ENCODE results near the gene BAHCC1.

Gene BAHCC1

GRCh38 chr17:81427173-81428120 lies 32.2 kb downstream of the BAHCC1 start:
- no peak for DNase-seq (ENCODE audit: low spot score)

DNA sequence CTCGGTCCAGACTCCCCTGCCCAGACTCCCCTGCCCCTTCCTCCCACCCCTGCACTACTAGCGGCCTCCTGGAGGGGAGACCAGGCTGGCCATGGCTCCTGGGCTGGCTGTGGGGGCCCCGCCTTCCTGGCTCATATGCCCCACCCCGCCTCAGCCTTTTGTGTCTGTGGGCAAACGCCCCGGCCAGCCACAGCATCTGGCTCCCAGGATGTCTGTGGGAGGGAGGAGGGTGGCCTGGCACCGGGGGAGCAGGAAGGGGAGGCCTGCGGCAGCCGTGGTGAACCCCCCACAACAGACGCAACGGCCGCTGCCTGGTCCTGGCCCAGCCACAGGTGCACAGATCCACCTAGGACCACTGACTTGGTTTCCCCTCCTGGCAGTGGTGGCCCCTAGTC lies 32.9 kb downstream of the BAHCC1 start:
- no peak for DNase-seq (ENCODE audit: low spot score)

DNA sequence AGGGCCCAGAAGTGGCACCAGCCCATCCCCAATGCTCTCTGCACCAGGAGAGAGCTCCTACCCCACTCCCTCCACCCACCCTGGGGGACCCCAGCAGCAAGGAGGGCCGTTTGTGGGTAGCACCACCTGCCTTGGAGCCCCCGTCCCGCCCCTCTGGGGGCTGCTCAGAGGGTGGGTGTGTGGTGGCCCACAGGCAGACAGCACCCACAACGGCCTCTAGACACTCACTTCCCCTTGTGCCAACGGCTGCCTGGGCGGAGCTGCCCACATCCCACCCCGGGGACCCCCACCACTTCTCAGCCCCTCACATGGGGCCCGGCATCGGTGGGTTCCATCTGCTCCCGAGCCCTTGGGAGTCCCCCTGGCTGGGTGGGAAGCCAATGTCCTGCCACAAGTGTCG lies 33.3 kb downstream of the BAHCC1 start:
- no peak for DNase-seq (ENCODE audit: low spot score)

DNA sequence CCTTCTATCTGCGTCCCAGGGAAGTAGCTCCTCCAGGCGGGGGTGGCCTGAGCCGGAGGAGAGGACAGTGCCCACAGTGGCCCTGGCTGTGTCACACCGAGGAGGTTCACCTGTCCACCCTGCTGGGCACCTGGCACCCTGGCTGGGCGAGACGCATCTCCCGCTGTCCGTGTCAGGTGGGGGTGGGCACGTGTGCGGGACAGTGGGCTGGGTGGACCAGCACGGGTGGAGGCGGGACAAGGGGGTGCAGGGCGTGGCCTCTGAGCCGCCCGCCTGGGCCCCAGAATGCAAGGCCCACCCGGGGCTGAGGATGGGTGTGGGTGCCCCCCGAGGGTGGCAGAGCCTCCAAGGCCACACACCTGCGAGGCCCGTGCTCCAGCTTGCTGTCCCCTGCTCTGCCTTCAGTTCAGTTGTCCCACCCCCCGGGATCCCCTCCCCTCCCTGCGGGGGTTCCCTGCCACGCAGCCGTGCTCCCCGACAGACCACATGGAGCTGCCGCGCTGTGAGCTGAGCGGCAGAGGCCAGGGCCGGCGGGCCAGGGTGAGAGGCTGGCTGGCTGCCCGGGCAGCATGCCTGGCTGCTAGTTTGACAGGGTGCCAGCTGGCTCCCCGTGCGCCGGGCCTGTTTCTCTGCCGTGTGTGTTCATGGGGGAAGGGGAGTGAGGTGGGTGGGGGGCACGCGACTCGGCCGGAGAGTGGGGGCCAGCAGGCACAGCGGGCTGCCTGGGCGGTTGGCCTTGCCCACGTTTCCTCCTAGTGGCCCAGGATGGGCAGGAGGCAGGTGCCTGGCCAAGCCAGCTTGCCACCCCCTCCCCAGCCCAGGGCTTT lies 33.9 kb downstream of the BAHCC1 start:
- no peak for DNase-seq (ENCODE audit: low spot score)

GRCh38 chr17:81429821-81430551 lies 34.7 kb downstream of the BAHCC1 start:
- no peak for DNase-seq (ENCODE audit: low spot score)

GRCh38 chr17:81431545-81432482 lies 36.6 kb downstream of the BAHCC1 start:
- no peak for DNase-seq (ENCODE audit: low spot score)

DNA sequence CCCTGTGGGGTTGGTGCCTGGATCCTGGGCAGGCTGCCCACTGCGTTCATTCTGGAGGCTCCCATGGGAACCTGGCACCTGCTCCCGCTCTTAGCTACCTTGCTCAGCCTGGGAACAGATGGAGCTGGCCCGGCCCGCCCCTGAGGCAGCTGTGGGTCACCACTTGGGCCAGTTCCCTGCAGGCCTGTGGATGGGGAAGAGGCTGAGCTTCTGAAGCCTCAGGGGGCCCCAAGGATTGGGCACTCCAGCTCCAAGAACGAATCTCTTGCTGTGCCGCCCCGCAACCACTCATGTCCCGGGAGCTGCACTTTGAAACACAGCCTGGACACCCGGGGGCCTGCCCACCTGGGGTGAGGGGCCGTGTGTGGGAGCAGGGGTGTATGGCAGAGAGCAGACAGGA lies 37.7 kb downstream of the BAHCC1 start:
- DNase-seq (ENCODE audit: low spot score), result no peak

DNA sequence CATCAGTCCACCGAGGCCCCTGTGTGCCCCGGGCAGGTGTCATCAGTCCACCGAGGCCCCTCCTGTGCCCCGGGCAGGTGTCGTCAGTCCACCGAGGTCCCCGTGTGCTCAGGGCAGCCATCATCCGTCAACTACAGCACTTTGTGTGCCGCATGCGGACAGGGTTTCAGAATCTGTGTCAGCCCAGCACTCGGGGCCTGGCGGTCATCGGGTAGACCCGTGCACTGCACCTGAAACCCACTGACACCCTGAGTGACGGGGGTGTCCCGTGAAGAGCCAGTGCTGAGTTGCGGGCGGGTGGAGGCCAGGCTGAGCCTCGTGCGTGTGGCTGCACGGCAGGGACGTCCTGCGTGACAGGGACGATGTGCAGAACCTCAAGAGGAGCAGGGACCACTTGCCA lies 38.4 kb downstream of the BAHCC1 start:
- DNase-seq (ENCODE audit: low spot score), result no peak

- DNase-seq (ENCODE audit: low spot score), result no peak
Measured at GRCh38 chr17:81434072-81434471, 38.8 kb downstream of the BAHCC1 start.

DNA sequence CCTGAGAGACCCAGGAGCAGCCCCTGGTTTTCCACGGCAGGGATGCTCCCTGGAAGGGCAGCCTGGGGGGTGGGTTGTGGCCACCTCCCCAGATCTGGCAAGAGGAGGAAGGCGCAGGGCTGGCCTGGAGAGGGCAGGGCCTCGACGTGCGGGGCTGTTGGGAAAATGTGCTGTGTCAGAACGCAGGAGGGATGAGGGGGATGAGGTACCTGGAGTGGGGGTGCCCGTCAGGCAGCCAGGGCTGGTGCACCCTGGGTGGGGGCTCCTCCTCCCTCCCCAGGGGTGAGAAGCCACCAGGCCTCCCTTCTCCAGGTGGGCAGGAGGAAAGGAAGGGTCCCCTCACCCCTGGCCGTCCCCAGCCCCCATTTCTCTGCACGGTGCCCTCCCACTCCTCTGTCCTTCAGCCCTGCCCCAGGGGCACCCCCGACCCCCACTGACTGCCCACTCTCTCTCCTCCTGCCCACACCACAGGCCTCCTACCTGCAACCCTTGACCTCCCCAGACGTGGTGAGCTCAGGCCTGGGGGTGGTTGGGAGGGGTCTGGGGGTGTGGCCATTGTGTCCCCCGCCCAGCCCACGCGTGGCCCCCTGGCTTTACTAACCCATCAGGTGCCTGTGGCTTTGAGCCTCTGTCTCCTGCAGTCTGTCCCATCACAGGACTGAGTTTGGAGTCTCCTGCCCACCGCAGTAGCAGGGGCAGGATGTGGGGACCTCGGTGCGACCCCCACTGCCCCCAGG lies 39.6 kb downstream of the BAHCC1 start:
- DNase-seq (ENCODE audit: low spot score), result no peak

- no peak for DNase-seq (ENCODE audit: low spot score)
Measured at GRCh38 chr17:81435652-81436293, 40.5 kb downstream of the BAHCC1 start.

GRCh38 chr17:81436294-81436849 lies 41.1 kb downstream of the BAHCC1 start:
- peak; percentile 64 for DNase-seq (ENCODE audit: low spot score)

DNA sequence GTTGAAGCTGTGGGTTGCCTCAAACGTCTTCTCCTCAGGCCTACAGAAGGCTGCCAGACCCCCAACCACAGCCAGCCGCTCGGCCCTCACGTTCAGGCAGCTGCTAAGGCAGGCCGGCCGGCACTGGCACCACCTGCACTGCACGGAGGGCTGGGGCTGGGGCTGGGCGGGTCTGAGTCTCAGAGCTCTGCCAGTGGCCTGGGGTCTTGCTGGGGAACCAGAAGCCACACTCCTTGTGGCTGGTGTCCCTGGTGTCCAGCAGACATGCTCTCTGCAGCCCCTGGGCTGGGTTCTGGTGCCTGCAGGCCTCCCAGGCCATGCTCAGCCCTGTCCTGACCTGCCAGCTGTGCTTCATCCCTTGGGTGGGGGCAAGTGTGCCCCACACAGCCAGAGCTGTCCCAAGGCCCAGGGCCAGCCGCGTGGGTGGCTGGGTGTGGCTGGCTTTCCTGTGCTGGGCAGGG lies 42.0 kb downstream of the BAHCC1 start:
- peak; percentile 63 for DNase-seq (ENCODE audit: low spot score)

GRCh38 chr17:81438007-81438659 lies 42.9 kb downstream of the BAHCC1 start:
- peak; percentile 67 for DNase-seq (ENCODE audit: low spot score)

GRCh38 chr17:81438688-81439087 lies 43.4 kb downstream of the BAHCC1 start:
- no peak for DNase-seq (ENCODE audit: low spot score)

GRCh38 chr17:81440051-81440471 lies 44.8 kb downstream of the BAHCC1 start:
- DNase-seq (ENCODE audit: low spot score), result no peak

- peak; percentile 80 for DNase-seq (ENCODE audit: low spot score)
Measured at GRCh38 chr17:81440511-81441244, 45.4 kb downstream of the BAHCC1 start.

- DNase-seq (ENCODE audit: low spot score), result no peak
Measured at GRCh38 chr17:81442791-81443190, 47.5 kb downstream of the BAHCC1 start.

Measured in SK-N-DZ (cell line).